Trophoblast cell (in vitro differentiated cells and primary cell): ENCODE results near the gene COL23A1.

Source experiments
- DNase-seq, 2 donors: peaks; one replicate each; pipeline ENCODE4 v3.0.0-alpha.2; 2016
- H2AFZ ChIP-seq: 2 replicates; pipeline ENCODE4 v1.6.1; 2013; ENCODE audit warnings: low read length, moderate library complexity, mild to moderate bottlenecking; ENCODE audit not compliant: insufficient read depth, poor library complexity
- H2AK5ac ChIP-seq: 2 replicates; pipeline ENCODE4 v1.6.1; 2013; ENCODE audit warnings: mild to moderate bottlenecking, low read length
- H2BK120ac ChIP-seq: 2 replicates; pipeline ENCODE4 v1.6.1; 2013; ENCODE audit warnings: low read length, mild to moderate bottlenecking, moderate library complexity; ENCODE audit not compliant: insufficient read depth, poor library complexity
- H2BK12ac ChIP-seq: 2 replicates; pipeline ENCODE4 v1.6.1; 2013; ENCODE audit warnings: mild to moderate bottlenecking, low read length, moderate library complexity
- H2BK5ac ChIP-seq: 2 replicates; pipeline ENCODE4 v1.6.1; 2013; ENCODE audit warnings: low read length, low read depth, moderate library complexity, mild to moderate bottlenecking; ENCODE audit not compliant: poor library complexity
- H3K14ac ChIP-seq: 2 replicates; pipeline ENCODE4 v1.6.1; 2013; ENCODE audit warnings: mild to moderate bottlenecking, low read length
- H3K18ac ChIP-seq: 2 replicates; pipeline ENCODE4 v1.6.1; 2013; ENCODE audit warnings: mild to moderate bottlenecking, low read length
- H3K23ac ChIP-seq: 2 replicates; pipeline ENCODE4 v1.6.1; 2013; ENCODE audit warnings: low read length
- H3K27ac ChIP-seq: 2 replicates; pipeline ENCODE4 v1.5.1; 2013; ENCODE audit warnings: low read depth, mild to moderate bottlenecking, inconsistent platforms, low read length, moderate library complexity
- H3K27me3 ChIP-seq: 2 replicates; pipeline ENCODE4 v1.6.1; 2013; ENCODE audit warnings: inconsistent platforms, mild to moderate bottlenecking, low read length, moderate library complexity; ENCODE audit not compliant: insufficient read depth
- H3K36me3 ChIP-seq, 2 experiments: 1 replicate in 1 of 2; 2 replicates in 1 of 2; pipeline ENCODE4 v1.6.1; 2013; ENCODE audit warnings: low read length in 2 of 2, mild to moderate bottlenecking in 2 of 2, moderate library complexity in 1 of 2; ENCODE audit not compliant: insufficient read depth in 2 of 2, control insufficient read depth in 1 of 2
- H3K4ac ChIP-seq: 2 replicates; pipeline ENCODE4 v1.6.1; 2013; ENCODE audit warnings: low read depth, mild to moderate bottlenecking, low read length, moderate library complexity
- H3K4me1 ChIP-seq, 2 experiments: 1 replicate in 1 of 2; 2 replicates in 1 of 2; pipeline ENCODE4 v1.6.1; 2013; ENCODE audit warnings: low read length in 2 of 2, mild to moderate bottlenecking in 2 of 2, moderate library complexity in 1 of 2; ENCODE audit not compliant: insufficient read depth in 2 of 2, control insufficient read depth in 1 of 2
- H3K4me2 ChIP-seq: 2 replicates; pipeline ENCODE4 v1.6.1; 2013; ENCODE audit warnings: inconsistent platforms, mild to moderate bottlenecking, low read length, moderate library complexity
- H3K4me3 ChIP-seq: 2 replicates; pipeline ENCODE4 v1.5.1; 2013; ENCODE audit warnings: mild to moderate bottlenecking, low read depth, low read length, inconsistent platforms
- H3K79me1 ChIP-seq: one replicate; pipeline ENCODE4 v1.6.1; 2013; ENCODE audit warnings: low read length
- H3K79me2 ChIP-seq: 2 replicates; pipeline ENCODE4 v1.6.1; 2013; ENCODE audit warnings: low read length, mild to moderate bottlenecking; ENCODE audit not compliant: control insufficient read depth, insufficient read depth, poor library complexity
- H3K9ac ChIP-seq: 2 replicates; pipeline ENCODE4 v1.6.1; 2013; ENCODE audit warnings: mild to moderate bottlenecking, low read length
- H3K9me3 ChIP-seq: 2 replicates; pipeline ENCODE4 v1.6.1; 2013; ENCODE audit warnings: low read depth, mild to moderate bottlenecking, control low read depth, inconsistent platforms, low read length; ENCODE audit not compliant: insufficient read depth
- H4K12ac ChIP-seq: 2 replicates; pipeline ENCODE4 v1.6.1; 2013; ENCODE audit warnings: low read depth, mild to moderate bottlenecking, low read length, moderate library complexity
- H4K8ac ChIP-seq: 2 replicates; pipeline ENCODE4 v1.6.1; 2013; ENCODE audit warnings: low read depth, mild to moderate bottlenecking, low read length, moderate library complexity
- H4K91ac ChIP-seq: one replicate; pipeline ENCODE4 v1.6.1; 2013; ENCODE audit warnings: low read depth, mild to moderate bottlenecking, low read length, moderate library complexity
- WGBS: extraction: QIAGEN DNeasy Blood & Tissue Kit; methylation state at CpG from one replicate; pipeline ENCODE4 v1.1.7; 2013; ENCODE audit warnings: missing lambda C conversion rate; ENCODE audit not compliant: insufficient read length, insufficient coverage; ENCODE audit errors: extremely low coverage; 5-methylcytosine and 5-hydroxymethylcytosine counted together

The COL23A1 gene

DNA sequence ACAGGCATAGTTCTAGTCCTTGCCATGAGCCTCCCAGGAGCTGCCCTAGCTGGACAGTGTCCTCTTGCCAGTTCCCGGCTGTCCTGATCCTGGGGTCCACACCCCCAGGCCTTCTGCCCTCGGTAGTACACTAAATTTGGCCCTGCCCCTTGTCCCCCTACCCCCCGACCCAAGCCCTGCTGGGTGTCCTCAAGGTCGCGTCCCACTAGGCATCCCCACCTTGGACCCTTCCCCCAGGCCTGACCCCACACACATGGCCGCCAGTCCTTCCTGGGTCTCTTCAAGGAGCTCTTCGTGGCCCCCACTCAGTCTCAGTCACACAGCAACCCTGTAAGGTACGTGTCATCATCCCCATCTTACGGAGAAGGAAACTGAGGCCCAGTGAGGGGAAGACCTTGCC is 317.6 kb downstream of the COL23A1 start:
- Histone ChIP-seq H3K4me2 (no peak overlapping the region), H3K4ac (no peak overlapping the region), H3K36me3 (no peaks in the 10 kb centered on the region), H3K79me1 (no peaks in the 10 kb centered on the region), H3K4me3 (no peak overlapping the region), H3K79me2 (no peaks in the 10 kb centered on the region), H3K23ac (no peak overlapping the region), H2AK5ac (no peak overlapping the region), H3K27me3 (no peaks in the 10 kb centered on the region), H2BK12ac (no peak overlapping the region), H4K91ac (no peak overlapping the region), H2AFZ (no peak overlapping the region), H2BK120ac (no peak overlapping the region), H3K9me3 (peaks cover 12% of the 10 kb centered on the region), H3K27ac (no peak overlapping the region), H2BK5ac (no peak overlapping the region), H4K12ac (no peak overlapping the region), H3K4me1 (peaks cover 0 to 4% of the 10 kb centered on the region in 2 experiments), H3K18ac (no peak overlapping the region), H3K9ac (no peak overlapping the region), H3K14ac (no peak overlapping the region), H4K8ac (no peak overlapping the region)
- no CpG with 5 or more reads among the region's 9 CpGs for WGBS
- no peak for DNase-seq

- no peak overlapping the region for H2AK5ac ChIP-seq
- no peak overlapping the region for H3K14ac ChIP-seq
- no peak overlapping the region for H3K4me2 ChIP-seq
- H3K18ac ChIP-seq, result no peak overlapping the region
- H3K79me1 ChIP-seq, result no peaks in the 10 kb centered on the region
- H4K91ac ChIP-seq, result no peak overlapping the region
- DNase-seq, result no peak
- H2AFZ ChIP-seq, result no peak overlapping the region
- WGBS, result no CpG with 5 or more reads among the region's 24 CpGs
- H3K9me3 ChIP-seq, result peaks cover 12% of the 10 kb centered on the region
- H3K36me3 ChIP-seq, result no peaks in the 10 kb centered on the region
- no peak overlapping the region for H3K27ac ChIP-seq
- no peak overlapping the region for H2BK12ac ChIP-seq
- H3K27me3 ChIP-seq, result no peaks in the 10 kb centered on the region
- H3K4me1 ChIP-seq, result peaks cover 0 to 4% of the 10 kb centered on the region in 2 experiments
- H4K8ac ChIP-seq, result no peak overlapping the region
- H3K4ac ChIP-seq, result no peak overlapping the region
- H3K79me2 ChIP-seq, result no peaks in the 10 kb centered on the region
- no peak overlapping the region for H2BK5ac ChIP-seq
- H3K23ac ChIP-seq, result no peak overlapping the region
- H4K12ac ChIP-seq, result no peak overlapping the region
- H2BK120ac ChIP-seq, result no peak overlapping the region
- no peak overlapping the region for H3K4me3 ChIP-seq
- no peak overlapping the region for H3K9ac ChIP-seq
Measured at GRCh38 chr5:178271726-178272479, 318.3 kb downstream of the COL23A1 start.

GRCh38 chr5:178271231-178271630 is 319.0 kb downstream of the COL23A1 start:
- Histone ChIP-seq H3K79me2 (no peaks in the 10 kb centered on the region), H3K9ac (no peak overlapping the region), H2BK12ac (no peak overlapping the region), H3K4me3 (no peak overlapping the region), H3K23ac (no peak overlapping the region), H3K14ac (no peak overlapping the region), H2BK120ac (no peak overlapping the region), H3K9me3 (peaks cover 7% of the 10 kb centered on the region), H2AK5ac (no peak overlapping the region), H2AFZ (no peak overlapping the region), H3K18ac (no peak overlapping the region), H3K4me2 (no peak overlapping the region), H4K12ac (no peak overlapping the region), H3K4ac (no peak overlapping the region), H3K36me3 (no peaks in the 10 kb centered on the region), H3K27me3 (no peaks in the 10 kb centered on the region), H4K8ac (no peak overlapping the region), H3K79me1 (no peaks in the 10 kb centered on the region), H3K4me1 (peaks cover 0 to 4% of the 10 kb centered on the region in 2 experiments), H4K91ac (no peak overlapping the region), H2BK5ac (no peak overlapping the region), H3K27ac (no peak overlapping the region)
- WGBS, result no CpG with 5 or more reads among the region's 4 CpGs
- DNase-seq, result no peak

- Histone ChIP-seq H2BK5ac (no peak overlapping the region), H2AK5ac (no peak overlapping the region), H3K9ac (no peak overlapping the region), H3K4ac (no peak overlapping the region), H4K91ac (no peak overlapping the region), H3K4me1 (peaks cover 0 to 3% of the 10 kb centered on the region in 2 experiments), H2AFZ (no peak overlapping the region), H3K14ac (no peak overlapping the region), H3K79me1 (no peaks in the 10 kb centered on the region), H4K8ac (no peak overlapping the region), H4K12ac (no peak overlapping the region), H3K23ac (no peak overlapping the region), H3K4me2 (no peak overlapping the region), H2BK12ac (no peak overlapping the region), H3K4me3 (no peak overlapping the region), H2BK120ac (no peak overlapping the region), H3K18ac (no peak overlapping the region), H3K9me3 (no peaks in the 10 kb centered on the region), H3K36me3 (no peaks in the 10 kb centered on the region), H3K27me3 (no peaks in the 10 kb centered on the region), H3K79me2 (no peaks in the 10 kb centered on the region), H3K27ac (no peak overlapping the region)
- WGBS, result 100% methylated on average over 1 of the region's 1 CpG
- DNase-seq, result no peak
Measured at GRCh38 chr5:178269499-178269898, 320.7 kb downstream of the COL23A1 start.
